HL-60 (cell line): ENCODE data around the gene LSM10.

Experiments
- DNase-seq, 2 experiments: peaks; one replicate each; pipeline ENCODE4 v3.0.0-alpha.2; 2010 to 2020; ENCODE audit warnings: low read depth in 1 of 2, low spot score in 1 of 2
- H3K27ac ChIP-seq: fragments of 250-450 bp; sonication (Bioruptor Pico); replicated peaks from 2 replicates; pipeline ENCODE4 v1.5.1; 2020; ENCODE audit warnings: mild to moderate bottlenecking, moderate library complexity
- H3K27me3 ChIP-seq: fragments of 250-450 bp; sonication (Bioruptor Pico); 2 replicates; pipeline ENCODE4 v1.5.1; 2021; ENCODE audit warnings: mild to moderate bottlenecking, moderate library complexity; ENCODE audit not compliant: insufficient read depth, poor library complexity, severe bottlenecking
- H3K4me3 ChIP-seq: replicated peaks from 2 replicates; pipeline ENCODE4 v1.5.1; 2011; ENCODE audit warnings: mild to moderate bottlenecking, control low read depth, low read length; ENCODE audit not compliant: insufficient read depth
- GABPA ChIP-seq: IDR thresholded peaks from 2 replicates; pipeline ENCODE4 v1.6.1; 2012; ENCODE audit warnings: low read depth
- POLR2AphosphoS5 ChIP-seq: IDR thresholded peaks from 2 replicates; pipeline ENCODE4 v1.6.1; 2012; ENCODE audit warnings: low read depth
- SPI1 ChIP-seq: IDR thresholded peaks from 2 replicates; pipeline ENCODE4 v1.6.1; 2012; ENCODE audit warnings: low read depth, mild to moderate bottlenecking, borderline replicate concordance
- TF ChIP-seq, protein P1 (sequence below): IDR thresholded peaks from one replicate; pipeline ENCODE4 v1.5.1; 2011; ENCODE audit warnings: low read length, control low read depth, inconsistent platforms; ENCODE audit not compliant: insufficient read depth
- TF ChIP-seq, protein P2 (sequence below): IDR thresholded peaks from 2 replicates; pipeline ENCODE4 v1.6.1; 2012; ENCODE audit warnings: low read depth; ENCODE audit not compliant: insufficient replicate concordance

The LSM10 gene

DNA sequence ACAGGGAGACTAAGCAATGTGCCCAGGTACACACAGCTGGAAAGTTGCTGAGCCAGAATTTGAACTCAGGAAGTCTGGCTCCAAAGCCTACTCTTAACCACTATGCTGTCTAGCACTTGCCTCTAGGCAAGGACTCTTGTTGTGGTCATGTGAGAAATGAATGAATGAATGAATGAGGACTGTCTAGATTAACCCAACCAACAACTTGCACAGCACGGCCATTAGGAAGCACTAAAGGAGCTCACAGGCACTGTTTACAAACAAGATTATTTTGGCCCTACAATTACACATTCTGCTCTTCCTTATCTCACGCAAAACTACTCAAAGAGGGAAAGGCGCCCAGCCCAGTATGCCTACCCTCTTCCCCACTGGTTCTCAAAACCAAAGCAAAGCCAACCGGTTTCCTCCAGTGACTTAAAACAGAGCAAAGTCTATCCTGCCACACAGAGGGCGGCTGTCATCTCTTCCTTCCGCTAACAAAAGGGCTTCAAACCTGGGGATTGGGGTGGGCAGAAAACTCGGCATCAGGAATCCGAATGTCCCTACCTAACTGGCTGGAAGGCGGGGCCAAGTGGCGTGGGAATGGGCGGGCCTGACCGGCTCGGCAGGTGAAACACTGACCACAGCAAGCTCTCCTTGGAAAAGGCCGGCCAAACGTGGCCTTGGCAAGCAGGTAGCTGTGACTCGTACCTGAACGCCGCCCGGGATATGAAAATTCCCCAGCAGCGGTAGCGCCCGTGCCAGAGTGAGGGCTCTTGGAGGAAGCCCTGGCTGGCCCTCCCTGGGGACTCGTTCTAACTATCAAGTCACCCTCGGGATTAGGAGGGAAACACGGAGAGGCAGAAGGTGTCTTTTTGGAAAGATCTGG lies 12.9 kb downstream of the LSM10 start:
- Histone ChIP-seq H3K4me3 (peak overlapping the region; percentile 79), H3K27me3 (no peaks in the 10 kb centered on the region), H3K27ac (peak overlapping the region; percentile 71)
- TF ChIP-seq POLR2AphosphoS5: no peak
- TF ChIP-seq, protein P1, sequence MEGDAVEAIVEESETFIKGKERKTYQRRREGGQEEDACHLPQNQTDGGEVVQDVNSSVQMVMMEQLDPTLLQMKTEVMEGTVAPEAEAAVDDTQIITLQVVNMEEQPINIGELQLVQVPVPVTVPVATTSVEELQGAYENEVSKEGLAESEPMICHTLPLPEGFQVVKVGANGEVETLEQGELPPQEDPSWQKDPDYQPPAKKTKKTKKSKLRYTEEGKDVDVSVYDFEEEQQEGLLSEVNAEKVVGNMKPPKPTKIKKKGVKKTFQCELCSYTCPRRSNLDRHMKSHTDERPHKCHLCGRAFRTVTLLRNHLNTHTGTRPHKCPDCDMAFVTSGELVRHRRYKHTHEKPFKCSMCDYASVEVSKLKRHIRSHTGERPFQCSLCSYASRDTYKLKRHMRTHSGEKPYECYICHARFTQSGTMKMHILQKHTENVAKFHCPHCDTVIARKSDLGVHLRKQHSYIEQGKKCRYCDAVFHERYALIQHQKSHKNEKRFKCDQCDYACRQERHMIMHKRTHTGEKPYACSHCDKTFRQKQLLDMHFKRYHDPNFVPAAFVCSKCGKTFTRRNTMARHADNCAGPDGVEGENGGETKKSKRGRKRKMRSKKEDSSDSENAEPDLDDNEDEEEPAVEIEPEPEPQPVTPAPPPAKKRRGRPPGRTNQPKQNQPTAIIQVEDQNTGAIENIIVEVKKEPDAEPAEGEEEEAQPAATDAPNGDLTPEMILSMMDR: no peak
- no peak for TF ChIP-seq GABPA
- TF ChIP-seq SPI1: no peak
- TF ChIP-seq, protein P2, sequence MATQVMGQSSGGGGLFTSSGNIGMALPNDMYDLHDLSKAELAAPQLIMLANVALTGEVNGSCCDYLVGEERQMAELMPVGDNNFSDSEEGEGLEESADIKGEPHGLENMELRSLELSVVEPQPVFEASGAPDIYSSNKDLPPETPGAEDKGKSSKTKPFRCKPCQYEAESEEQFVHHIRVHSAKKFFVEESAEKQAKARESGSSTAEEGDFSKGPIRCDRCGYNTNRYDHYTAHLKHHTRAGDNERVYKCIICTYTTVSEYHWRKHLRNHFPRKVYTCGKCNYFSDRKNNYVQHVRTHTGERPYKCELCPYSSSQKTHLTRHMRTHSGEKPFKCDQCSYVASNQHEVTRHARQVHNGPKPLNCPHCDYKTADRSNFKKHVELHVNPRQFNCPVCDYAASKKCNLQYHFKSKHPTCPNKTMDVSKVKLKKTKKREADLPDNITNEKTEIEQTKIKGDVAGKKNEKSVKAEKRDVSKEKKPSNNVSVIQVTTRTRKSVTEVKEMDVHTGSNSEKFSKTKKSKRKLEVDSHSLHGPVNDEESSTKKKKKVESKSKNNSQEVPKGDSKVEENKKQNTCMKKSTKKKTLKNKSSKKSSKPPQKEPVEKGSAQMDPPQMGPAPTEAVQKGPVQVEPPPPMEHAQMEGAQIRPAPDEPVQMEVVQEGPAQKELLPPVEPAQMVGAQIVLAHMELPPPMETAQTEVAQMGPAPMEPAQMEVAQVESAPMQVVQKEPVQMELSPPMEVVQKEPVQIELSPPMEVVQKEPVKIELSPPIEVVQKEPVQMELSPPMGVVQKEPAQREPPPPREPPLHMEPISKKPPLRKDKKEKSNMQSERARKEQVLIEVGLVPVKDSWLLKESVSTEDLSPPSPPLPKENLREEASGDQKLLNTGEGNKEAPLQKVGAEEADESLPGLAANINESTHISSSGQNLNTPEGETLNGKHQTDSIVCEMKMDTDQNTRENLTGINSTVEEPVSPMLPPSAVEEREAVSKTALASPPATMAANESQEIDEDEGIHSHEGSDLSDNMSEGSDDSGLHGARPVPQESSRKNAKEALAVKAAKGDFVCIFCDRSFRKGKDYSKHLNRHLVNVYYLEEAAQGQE: no peak
- DNase-seq: peak in 1 of 2 experiments; percentile 57

DNA sequence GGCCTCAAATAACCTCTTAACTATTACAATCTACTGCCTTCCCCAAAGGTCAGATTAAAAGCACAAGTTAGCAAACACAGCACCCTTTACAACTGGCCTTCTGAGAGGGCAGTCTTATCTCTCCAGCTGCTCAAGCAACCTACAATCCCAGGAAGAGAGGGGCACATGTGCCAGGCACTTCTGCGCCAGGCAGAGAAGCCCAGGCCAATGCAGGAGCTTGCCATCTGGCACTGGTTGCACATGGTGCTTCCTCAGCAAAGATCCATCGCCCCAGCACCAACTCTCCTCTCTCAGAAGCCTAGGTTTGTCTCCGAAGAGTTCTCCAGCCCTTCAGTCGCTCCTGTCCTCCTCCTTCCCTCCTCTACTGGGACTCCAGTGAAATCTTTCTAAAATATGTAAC lies 14.5 kb downstream of the LSM10 start:
- Histone ChIP-seq H3K27ac (no peak overlapping the region), H3K4me3 (no peak overlapping the region), H3K27me3 (no peaks in the 10 kb centered on the region)
- TF ChIP-seq SPI1: no peak
- TF ChIP-seq GABPA: no peak
- TF ChIP-seq, protein P1: no peak
- TF ChIP-seq, protein P2: no peak
- TF ChIP-seq POLR2AphosphoS5: no peak
- DNase-seq: no peak

GRCh38 chr1:36382669-36383068 lies 15.0 kb downstream of the LSM10 start:
- Histone ChIP-seq H3K4me3 (no peak overlapping the region), H3K27ac (no peak overlapping the region), H3K27me3 (no peaks in the 10 kb centered on the region)
- no peak for TF ChIP-seq POLR2AphosphoS5
- TF ChIP-seq SPI1: no peak
- no peak for TF ChIP-seq GABPA
- TF ChIP-seq, protein P1: no peak
- TF ChIP-seq, protein P2: no peak
- DNase-seq: no peak
